Fibroblast of the conjunctiva (primary cell): ENCODE measurements around the gene RIC8B.
"Not testable (repeated sequence)": the region's sequence is repeated elsewhere in the genome, so short reads cannot be mapped to it uniquely, and the experiment has no call there.

Experiments
- DNase-seq: peaks from one replicate; pipeline ENCODE4 v3.0.0-alpha.2; 2010; ENCODE audit warnings: low read depth

Gene RIC8B

GRCh38 chr12:106774005-106774807 lies at the start of gene RIC8B:
TSS of gene RIC8B (plus strand) at chr12:106774682. CDS start at chr12:106774746, 64 bp downstream.
- DNase-seq = peak; percentile 97

- DNase-seq = no peak
Measured at GRCh38 chr12:106724934-106725333, 49.5 kb upstream of the RIC8B start.

GRCh38 chr12:106726603-106727202 lies 47.8 kb upstream of the RIC8B start:
- not testable (repeated sequence) for DNase-seq

- DNase-seq = no peak
Measured at GRCh38 chr12:106729611-106730010, 44.9 kb upstream of the RIC8B start.

GRCh38 chr12:106732890-106733289 lies 41.6 kb upstream of the RIC8B start:
- DNase-seq = no peak

- DNase-seq = no peak
Measured at GRCh38 chr12:106733660-106734059, 40.8 kb upstream of the RIC8B start.

GRCh38 chr12:106736051-106736957 lies 38.2 kb upstream of the RIC8B start:
- DNase-seq = no peak

GRCh38 chr12:106739318-106739717 lies 35.2 kb upstream of the RIC8B start:
- DNase-seq = no peak

- DNase-seq = no peak
Measured at GRCh38 chr12:106739815-106740530, 34.5 kb upstream of the RIC8B start.

- no peak for DNase-seq
Measured at GRCh38 chr12:106740818-106741217, 33.7 kb upstream of the RIC8B start.

GRCh38 chr12:106741247-106741646 lies 33.2 kb upstream of the RIC8B start:
- DNase-seq = no peak

- DNase-seq = no peak
Measured at GRCh38 chr12:106743270-106743988, 31.1 kb upstream of the RIC8B start.

GRCh38 chr12:106744600-106744999 lies 29.9 kb upstream of the RIC8B start:
- no peak for DNase-seq

GRCh38 chr12:106745181-106745745 lies 29.2 kb upstream of the RIC8B start:
- no peak for DNase-seq

- no peak for DNase-seq
Measured at GRCh38 chr12:106747973-106748436, 26.5 kb upstream of the RIC8B start.

- DNase-seq = no peak
Measured at GRCh38 chr12:106750524-106750923, 24.0 kb upstream of the RIC8B start.

- DNase-seq = no peak
Measured at GRCh38 chr12:106753526-106753925, 21.0 kb upstream of the RIC8B start.

- no peak for DNase-seq
Measured at GRCh38 chr12:106754331-106754730, 20.2 kb upstream of the RIC8B start.

- DNase-seq = no peak
Measured at GRCh38 chr12:106757623-106758348, 16.7 kb upstream of the RIC8B start.
